ENCODE results near the gene GNAZ. TPM values are rescaled to one million over a fixed set of nuclear protein-coding genes. Genes with fewer than 3 reads are reported as not detected.

GNAZ gene
- total RNA-seq, 1 donor from 2014 or later = 1.1 TPM

- Mint-ChIP-seq H3K9me3 (ENCODE audit: unreplicated experiment) (peaks cover 3% of the 10 kb centered on the region), H3K27ac (ENCODE audit: unreplicated experiment) (peak overlapping the region; percentile 41), H3K36me3 (ENCODE audit: low read depth, unreplicated experiment) (peaks cover 2% of the 10 kb centered on the region), H3K4me3 (ENCODE audit: unreplicated experiment) (no peak overlapping the region), H3K4me1 (ENCODE audit: low read depth, unreplicated experiment) (peaks cover 6% of the 10 kb centered on the region), H3K27me3 (ENCODE audit: low read depth, unreplicated experiment) (peaks cover under 1% of the 10 kb centered on the region)
- peak overlapping the region; percentile 89 for H3K4me2 ChIP-seq (ENCODE audit: low read length)
- H4K20me1 ChIP-seq (ENCODE audit: insufficient read depth, low read length) = peaks cover 2% of the 10 kb centered on the region
- no peaks in the 10 kb centered on the region for H3K36me3 ChIP-seq (ENCODE audit: insufficient read depth, low read length)
- H3K27ac ChIP-seq (ENCODE audit: low read depth, low read length) = no peak overlapping the region
- H2AFZ ChIP-seq (ENCODE audit: low read depth, low read length) = no peak overlapping the region
- TF ChIP-seq, protein P1, sequence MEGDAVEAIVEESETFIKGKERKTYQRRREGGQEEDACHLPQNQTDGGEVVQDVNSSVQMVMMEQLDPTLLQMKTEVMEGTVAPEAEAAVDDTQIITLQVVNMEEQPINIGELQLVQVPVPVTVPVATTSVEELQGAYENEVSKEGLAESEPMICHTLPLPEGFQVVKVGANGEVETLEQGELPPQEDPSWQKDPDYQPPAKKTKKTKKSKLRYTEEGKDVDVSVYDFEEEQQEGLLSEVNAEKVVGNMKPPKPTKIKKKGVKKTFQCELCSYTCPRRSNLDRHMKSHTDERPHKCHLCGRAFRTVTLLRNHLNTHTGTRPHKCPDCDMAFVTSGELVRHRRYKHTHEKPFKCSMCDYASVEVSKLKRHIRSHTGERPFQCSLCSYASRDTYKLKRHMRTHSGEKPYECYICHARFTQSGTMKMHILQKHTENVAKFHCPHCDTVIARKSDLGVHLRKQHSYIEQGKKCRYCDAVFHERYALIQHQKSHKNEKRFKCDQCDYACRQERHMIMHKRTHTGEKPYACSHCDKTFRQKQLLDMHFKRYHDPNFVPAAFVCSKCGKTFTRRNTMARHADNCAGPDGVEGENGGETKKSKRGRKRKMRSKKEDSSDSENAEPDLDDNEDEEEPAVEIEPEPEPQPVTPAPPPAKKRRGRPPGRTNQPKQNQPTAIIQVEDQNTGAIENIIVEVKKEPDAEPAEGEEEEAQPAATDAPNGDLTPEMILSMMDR (IDR thresholded peaks at IDR 0.05; ENCODE audit: insufficient read depth, low read depth, low read length) = no peak
- TF ChIP-seq EZH2 (IDR thresholded peaks at IDR 0.05; ENCODE audit: insufficient read depth, low read length) = no peak
- H3K4me1 ChIP-seq (ENCODE audit: insufficient read depth, low read length) = peaks cover 38% of the 10 kb centered on the region
- no peaks in the 10 kb centered on the region for H3K27me3 ChIP-seq (ENCODE audit: insufficient read depth, low read length)
- DNase-seq (ENCODE audit: low read depth) = no peak
- no peak for FAIRE-seq
- no peak overlapping the region for H3K4me3 ChIP-seq (ENCODE audit: insufficient read depth, low read depth, low read length)
- no peaks in the 10 kb centered on the region for H3K9me3 ChIP-seq (ENCODE audit: insufficient read depth, low read depth, low read length)
- peak overlapping the region; percentile 67 for H3K9ac ChIP-seq (ENCODE audit: low read length)
- peaks cover 2% of the 10 kb centered on the region for H3K79me2 ChIP-seq (ENCODE audit: insufficient read depth, low read length)
Measured at GRCh38 chr22:23142546-23143105, 72.3 kb downstream of the GNAZ start.

DNA sequence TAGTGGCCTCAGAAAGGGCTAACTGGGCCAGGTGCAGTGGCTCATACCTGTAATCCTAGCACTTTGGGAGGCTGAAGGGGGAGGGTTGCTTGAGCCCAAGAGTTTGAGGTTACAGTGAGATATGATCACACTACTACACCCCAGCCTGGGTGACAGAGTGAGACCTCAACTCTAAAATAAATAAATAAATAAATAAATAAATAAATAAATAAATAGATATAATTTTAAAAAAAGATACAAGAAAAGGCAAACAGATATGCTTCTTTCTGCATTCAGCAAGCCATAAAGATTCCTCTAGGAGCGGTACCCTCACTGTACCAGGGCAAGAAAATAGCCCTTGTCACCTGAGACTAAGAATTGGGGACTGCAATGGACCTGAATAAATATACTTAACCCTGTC, 72.8 kb downstream of the GNAZ start:
- no peak overlapping the region for H3K27ac ChIP-seq (ENCODE audit: low read depth, low read length)
- Mint-ChIP-seq H3K27ac (ENCODE audit: unreplicated experiment) (no peak overlapping the region), H3K27me3 (ENCODE audit: low read depth, unreplicated experiment) (peaks cover 2% of the 10 kb centered on the region), H3K9me3 (ENCODE audit: unreplicated experiment) (peaks cover 3% of the 10 kb centered on the region), H3K4me3 (ENCODE audit: unreplicated experiment) (no peak overlapping the region), H3K4me1 (ENCODE audit: low read depth, unreplicated experiment) (peaks cover 3% of the 10 kb centered on the region), H3K36me3 (ENCODE audit: low read depth, unreplicated experiment) (peaks cover 3% of the 10 kb centered on the region)
- peaks cover 4% of the 10 kb centered on the region for H4K20me1 ChIP-seq (ENCODE audit: insufficient read depth, low read length)
- H2AFZ ChIP-seq (ENCODE audit: low read depth, low read length) = no peak overlapping the region
- H3K9ac ChIP-seq (ENCODE audit: low read length) = no peak overlapping the region
- no peaks in the 10 kb centered on the region for H3K27me3 ChIP-seq (ENCODE audit: insufficient read depth, low read length)
- H3K79me2 ChIP-seq (ENCODE audit: insufficient read depth, low read length) = peaks cover 2% of the 10 kb centered on the region
- no peak overlapping the region for H3K4me2 ChIP-seq (ENCODE audit: low read length)
- no peaks in the 10 kb centered on the region for H3K36me3 ChIP-seq (ENCODE audit: insufficient read depth, low read length)
- no peak for TF ChIP-seq EZH2 (IDR thresholded peaks at IDR 0.05; ENCODE audit: insufficient read depth, low read length)
- TF ChIP-seq, protein P1 (IDR thresholded peaks at IDR 0.05; ENCODE audit: insufficient read depth, low read depth, low read length) = no peak
- H3K9me3 ChIP-seq (ENCODE audit: insufficient read depth, low read depth, low read length) = no peaks in the 10 kb centered on the region
- no peak for FAIRE-seq
- peaks cover 33% of the 10 kb centered on the region for H3K4me1 ChIP-seq (ENCODE audit: insufficient read depth, low read length)
- no peak overlapping the region for H3K4me3 ChIP-seq (ENCODE audit: insufficient read depth, low read depth, low read length)
- no peak for DNase-seq (ENCODE audit: low read depth)

DNA sequence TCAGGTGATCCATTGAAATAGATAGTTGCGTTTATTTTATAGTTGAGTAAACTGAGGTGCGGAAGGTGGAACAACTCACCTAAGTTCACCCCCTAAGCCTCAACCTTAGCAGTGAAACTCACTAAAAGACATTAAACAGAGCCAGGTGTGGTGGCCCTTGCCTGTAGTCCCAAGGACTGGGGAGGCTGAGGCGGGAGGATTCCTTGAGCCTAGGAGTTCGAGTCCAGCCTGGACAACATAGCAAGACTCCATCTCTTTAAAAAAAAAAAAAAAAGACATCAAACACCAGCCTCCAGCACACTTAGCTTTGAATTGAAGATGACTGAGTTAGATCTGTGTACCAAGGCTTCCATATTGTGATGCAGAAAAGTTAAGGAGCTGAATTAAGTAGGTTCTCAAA, 74.1 kb downstream of the GNAZ start:
- H3K79me2 ChIP-seq (ENCODE audit: insufficient read depth, low read length) = peaks cover 2% of the 10 kb centered on the region
- Mint-ChIP-seq H3K27me3 (ENCODE audit: low read depth, unreplicated experiment) (peaks cover 2% of the 10 kb centered on the region), H3K4me1 (ENCODE audit: low read depth, unreplicated experiment) (no peaks in the 10 kb centered on the region), H3K4me3 (ENCODE audit: unreplicated experiment) (no peak overlapping the region), H3K9me3 (ENCODE audit: unreplicated experiment) (peaks cover 3% of the 10 kb centered on the region), H3K27ac (ENCODE audit: unreplicated experiment) (peak overlapping the region; percentile 9), H3K36me3 (ENCODE audit: low read depth, unreplicated experiment) (peaks cover 3% of the 10 kb centered on the region)
- peak overlapping the region; percentile 94 for H3K4me2 ChIP-seq (ENCODE audit: low read length)
- H4K20me1 ChIP-seq (ENCODE audit: insufficient read depth, low read length) = peaks cover 12% of the 10 kb centered on the region
- H3K27ac ChIP-seq (ENCODE audit: low read depth, low read length) = no peak overlapping the region
- H3K9me3 ChIP-seq (ENCODE audit: insufficient read depth, low read depth, low read length) = no peaks in the 10 kb centered on the region
- H2AFZ ChIP-seq (ENCODE audit: low read depth, low read length) = no peak overlapping the region
- H3K9ac ChIP-seq (ENCODE audit: low read length) = no peak overlapping the region
- no peak overlapping the region for H3K4me3 ChIP-seq (ENCODE audit: insufficient read depth, low read depth, low read length)
- TF ChIP-seq, protein P1 (IDR thresholded peaks at IDR 0.05; ENCODE audit: insufficient read depth, low read depth, low read length) = no peak
- TF ChIP-seq EZH2 (IDR thresholded peaks at IDR 0.05; ENCODE audit: insufficient read depth, low read length) = no peak
- no peak for FAIRE-seq
- DNase-seq (ENCODE audit: low read depth) = no peak
- H3K36me3 ChIP-seq (ENCODE audit: insufficient read depth, low read length) = no peaks in the 10 kb centered on the region
- peaks cover 31% of the 10 kb centered on the region for H3K4me1 ChIP-seq (ENCODE audit: insufficient read depth, low read length)
- H3K27me3 ChIP-seq (ENCODE audit: insufficient read depth, low read length) = no peaks in the 10 kb centered on the region

All from astrocyte (in vitro differentiated cells and primary cell).